22Rv1 (cell line): ENCODE results near the gene TENM4.

Experiments
- H3K27ac ChIP-seq: fragments of 450-650 bp; 2 replicates; pipeline ENCODE4 v1.5.1; 2017
- ZFX ChIP-seq: fragments of 450-650 bp; IDR thresholded peaks from 2 replicates; pipeline ENCODE4 v1.6.1; 2017; ENCODE audit warnings: antibody characterized with exemption, borderline replicate concordance
- TF ChIP-seq, protein P1 (sequence below): fragments of 450-650 bp; IDR thresholded peaks from 2 replicates; pipeline ENCODE4 v1.5.1; 2017; ENCODE audit warnings: mild to moderate bottlenecking

TENM4 gene

GRCh38 chr11:79412761-79413160 lies 28.1 kb downstream of the TENM4 start:
- TF ChIP-seq ZFX = no peak
- TF ChIP-seq, protein P1, sequence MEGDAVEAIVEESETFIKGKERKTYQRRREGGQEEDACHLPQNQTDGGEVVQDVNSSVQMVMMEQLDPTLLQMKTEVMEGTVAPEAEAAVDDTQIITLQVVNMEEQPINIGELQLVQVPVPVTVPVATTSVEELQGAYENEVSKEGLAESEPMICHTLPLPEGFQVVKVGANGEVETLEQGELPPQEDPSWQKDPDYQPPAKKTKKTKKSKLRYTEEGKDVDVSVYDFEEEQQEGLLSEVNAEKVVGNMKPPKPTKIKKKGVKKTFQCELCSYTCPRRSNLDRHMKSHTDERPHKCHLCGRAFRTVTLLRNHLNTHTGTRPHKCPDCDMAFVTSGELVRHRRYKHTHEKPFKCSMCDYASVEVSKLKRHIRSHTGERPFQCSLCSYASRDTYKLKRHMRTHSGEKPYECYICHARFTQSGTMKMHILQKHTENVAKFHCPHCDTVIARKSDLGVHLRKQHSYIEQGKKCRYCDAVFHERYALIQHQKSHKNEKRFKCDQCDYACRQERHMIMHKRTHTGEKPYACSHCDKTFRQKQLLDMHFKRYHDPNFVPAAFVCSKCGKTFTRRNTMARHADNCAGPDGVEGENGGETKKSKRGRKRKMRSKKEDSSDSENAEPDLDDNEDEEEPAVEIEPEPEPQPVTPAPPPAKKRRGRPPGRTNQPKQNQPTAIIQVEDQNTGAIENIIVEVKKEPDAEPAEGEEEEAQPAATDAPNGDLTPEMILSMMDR = no peak
- no peak overlapping the region for H3K27ac ChIP-seq

DNA sequence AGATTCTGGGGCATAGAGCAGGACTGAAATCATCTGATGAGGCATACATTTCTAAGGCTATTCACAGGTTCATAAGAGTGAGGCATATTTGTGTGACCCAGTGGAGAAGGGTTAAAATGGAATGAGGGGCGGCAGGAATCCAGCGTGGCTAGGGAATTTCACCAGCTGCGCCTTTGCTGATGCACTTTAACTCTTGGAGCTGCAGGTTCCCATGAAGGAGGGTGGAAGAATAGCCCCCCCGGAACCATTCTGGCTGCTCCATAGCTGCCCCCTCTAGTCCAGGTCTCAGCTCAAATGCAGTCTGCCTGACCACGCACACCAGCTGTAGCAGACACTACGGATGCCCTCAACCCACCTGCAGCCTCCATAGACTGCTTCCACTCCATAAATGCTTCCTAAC lies 31.5 kb downstream of the TENM4 start:
- TF ChIP-seq ZFX = no peak
- TF ChIP-seq, protein P1 = no peak

DNA sequence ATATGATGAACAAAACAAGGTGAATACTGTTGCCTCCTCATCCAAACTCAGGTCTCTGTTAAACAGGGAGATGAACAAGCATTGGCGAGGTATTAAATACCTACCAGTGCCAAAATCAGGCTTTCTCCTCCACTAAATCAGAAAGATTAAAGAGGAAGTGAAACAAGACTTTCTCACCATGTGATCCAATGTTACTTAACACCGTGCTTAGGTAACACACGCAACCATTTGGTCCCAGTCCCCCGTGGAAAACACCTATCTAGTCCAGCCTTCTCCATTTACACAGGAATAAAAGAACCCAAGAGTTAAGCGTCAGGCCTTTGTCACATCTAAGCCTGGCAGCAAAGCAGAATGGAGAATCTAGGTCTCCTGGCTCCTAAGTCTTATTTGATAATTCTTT lies 34.5 kb downstream of the TENM4 start:
- TF ChIP-seq, protein P1 = no peak
- TF ChIP-seq ZFX = no peak
- H3K27ac ChIP-seq = no peak overlapping the region

More for the DNA sequence above, 31.5 kb downstream of the TENM4 start:
- no peak overlapping the region for H3K27ac ChIP-seq

GRCh38 chr11:79404806-79405205 lies 36.0 kb downstream of the TENM4 start:
- no peak for TF ChIP-seq ZFX
- TF ChIP-seq, protein P1 = no peak
- H3K27ac ChIP-seq = no peak overlapping the region

DNA sequence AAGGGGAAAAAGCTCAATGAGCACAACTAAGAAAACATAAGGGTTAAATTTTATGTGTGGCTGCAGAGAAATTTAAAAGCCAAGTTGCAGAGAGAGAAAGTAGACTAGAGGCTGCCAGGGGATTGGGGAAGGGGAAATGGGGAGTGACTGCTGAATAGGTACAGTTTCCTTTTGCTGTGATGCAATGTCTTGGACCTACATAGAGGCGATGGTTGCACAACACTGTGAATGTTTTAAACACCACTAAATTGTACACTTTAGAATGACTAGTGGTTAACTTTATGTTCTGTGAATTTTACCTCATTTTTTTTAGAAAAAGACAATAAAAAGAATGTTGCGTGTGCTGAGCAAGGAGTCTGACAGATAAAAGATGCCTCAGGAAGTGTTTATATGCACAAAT lies 36.5 kb downstream of the TENM4 start:
- no peak overlapping the region for H3K27ac ChIP-seq
- no peak for TF ChIP-seq ZFX
- TF ChIP-seq, protein P1 = no peak

DNA sequence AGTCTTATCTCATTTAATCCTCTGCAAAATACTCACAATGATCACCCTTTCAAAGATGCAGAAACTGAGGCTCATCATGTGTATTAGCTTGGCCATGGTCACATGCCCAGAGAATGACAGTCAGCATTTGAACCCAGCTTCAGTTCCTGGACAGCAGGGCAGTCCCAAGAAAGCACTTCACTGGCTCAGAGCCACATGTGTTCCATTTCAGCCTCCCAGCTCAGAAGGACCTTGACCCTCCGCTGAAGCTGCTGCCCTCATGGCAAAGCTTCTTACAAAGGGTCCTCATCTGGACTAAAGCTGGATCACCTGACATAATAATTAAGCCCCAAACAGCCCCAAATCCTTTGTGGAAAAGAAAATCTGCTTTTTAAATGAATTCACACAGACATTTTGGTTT lies 37.0 kb downstream of the TENM4 start:
- no peak overlapping the region for H3K27ac ChIP-seq
- TF ChIP-seq ZFX = no peak
- TF ChIP-seq, protein P1 = no peak

DNA sequence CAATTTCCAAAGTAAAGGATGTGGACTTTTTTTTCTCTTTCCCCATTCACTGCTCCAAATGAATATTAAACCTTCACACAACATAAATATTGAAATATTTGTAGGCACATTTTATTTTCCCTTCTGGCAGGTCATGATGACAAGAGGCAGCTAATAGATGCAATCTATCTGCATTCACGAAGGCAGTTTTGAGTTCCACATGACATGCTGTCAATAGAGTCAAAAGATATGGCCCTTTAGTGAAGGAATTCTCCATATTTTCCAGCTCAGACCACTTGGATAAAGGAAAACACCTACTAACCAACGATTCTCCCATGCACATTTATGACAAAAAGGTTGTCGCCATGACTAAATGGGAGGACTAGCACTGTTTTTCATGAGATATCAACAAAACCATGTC lies 37.9 kb downstream of the TENM4 start:
- no peak overlapping the region for H3K27ac ChIP-seq
- TF ChIP-seq, protein P1 = no peak
- no peak for TF ChIP-seq ZFX
